ENCODE data around the gene CENPT.

CENPT gene

GRCh38 chr16:67833415-67834241 lies 13.9 kb downstream of the CENPT start:
- Histone ChIP-seq H3K4me3 (replicated peaks; ENCODE audit: insufficient read depth, low read length) (peak overlapping the region; percentile 72), H3K27me3 (ENCODE audit: insufficient read depth, poor library complexity, severe bottlenecking) (no peaks in the 10 kb centered on the region), H3K27ac (replicated peaks) (peak overlapping the region; percentile 74)
- peak; percentile 86 to 94 for DNase-seq (ENCODE audit: low read depth in 1 of 2, low spot score in 1 of 2)
- TF ChIP-seq SPI1 (IDR thresholded peaks at IDR 0.05; ENCODE audit: borderline replicate concordance, low read depth): no peak
- TF ChIP-seq POLR2AphosphoS5 (IDR thresholded peaks at IDR 0.05; ENCODE audit: low read depth): peak; percentile 76; the same call in 1 of the 2 replicates
- TF ChIP-seq GABPA (IDR thresholded peaks at IDR 0.05; ENCODE audit: low read depth): no peak
- peak; percentile 71 for TF ChIP-seq REST (IDR thresholded peaks at IDR 0.05; ENCODE audit: insufficient replicate concordance, low read depth)
- TF ChIP-seq CTCF (IDR thresholded peaks at IDR 0.05; ENCODE audit: insufficient read depth, low read length): no peak

GRCh38 chr16:67833030-67833414 lies 14.5 kb downstream of the CENPT start:
- Histone ChIP-seq H3K27me3 (ENCODE audit: insufficient read depth, poor library complexity, severe bottlenecking) (no peaks in the 10 kb centered on the region), H3K4me3 (replicated peaks; ENCODE audit: insufficient read depth, low read length) (peak overlapping the region; percentile 72), H3K27ac (replicated peaks) (peak overlapping the region; percentile 74)
- TF ChIP-seq REST (IDR thresholded peaks at IDR 0.05; ENCODE audit: insufficient replicate concordance, low read depth): no peak
- TF ChIP-seq SPI1 (IDR thresholded peaks at IDR 0.05; ENCODE audit: borderline replicate concordance, low read depth): no peak
- no peak for TF ChIP-seq POLR2AphosphoS5 (IDR thresholded peaks at IDR 0.05; ENCODE audit: low read depth)
- peak in 1 of 2 experiments; percentile 4 for DNase-seq (ENCODE audit: low read depth in 1 of 2, low spot score in 1 of 2)

- Histone ChIP-seq H3K4me3 (replicated peaks; ENCODE audit: insufficient read depth, low read length) (no peak overlapping the region), H3K27me3 (ENCODE audit: insufficient read depth, poor library complexity, severe bottlenecking) (no peaks in the 10 kb centered on the region), H3K27ac (replicated peaks) (no peak overlapping the region)
- DNase-seq (ENCODE audit: low read depth in 1 of 2, low spot score in 1 of 2): no peak
- TF ChIP-seq CTCF (IDR thresholded peaks at IDR 0.05; ENCODE audit: insufficient read depth, low read length) (no peak), POLR2AphosphoS5 (IDR thresholded peaks at IDR 0.05; ENCODE audit: low read depth) (no peak), GABPA (IDR thresholded peaks at IDR 0.05; ENCODE audit: low read depth) (no peak), SPI1 (IDR thresholded peaks at IDR 0.05; ENCODE audit: borderline replicate concordance, low read depth) (no peak), REST (IDR thresholded peaks at IDR 0.05; ENCODE audit: insufficient replicate concordance, low read depth) (no peak)
Measured at GRCh38 chr16:67828651-67829050, 18.8 kb downstream of the CENPT start.

Measured in HL-60 (cell line).